PC-9 (cell line): ENCODE measurements around the gene CDC42. TPM values are rescaled to one million over a fixed set of nuclear protein-coding genes. Genes with fewer than 3 reads are reported as not detected.

Experiments used
- BruUV-seq: library from RNA; stranded (reverse); fragments of 400-500 nt; replicated peaks from 2 replicates; lab custom pipeline; 2021; lab: Mats Ljungman, UMichigan
- CTCF ChIA-PET: fragments of 300-600 bp; sonication (Branson Sonifier 250); formaldehyde crosslinking; loops from one replicate; lab custom pipeline; 2022; ENCODE audit warnings: antibody characterized with exemption; lab: Charles Lee
- POLR2A ChIA-PET: fragments of 300-600 bp; sonication (Branson Sonifier 250); formaldehyde crosslinking; loops from one replicate; lab custom pipeline; 2022; ENCODE audit warnings: antibody characterized with exemption; ENCODE audit not compliant: unreplicated experiment; lab: Charles Lee
- DNase-seq, 2 experiments: peaks; one replicate each; pipeline versions ENCODE4 v3.0.0 to v3.0.0-alpha.2; 2015 to 2022; ENCODE audit warnings: mixed read lengths in 1 of 2
- H2AFZ ChIP-seq: fragments of 200-600 bp; sonication (generic); 2 replicates; pipeline ENCODE4 v1.8.1; 2017; ENCODE audit warnings: antibody characterized with exemption
- H3F3A ChIP-seq: fragments of 200-600 bp; sonication (generic); 2 replicates; pipeline ENCODE4 v1.8.1; 2017; ENCODE audit warnings: antibody characterized with exemption, mild to moderate bottlenecking, low read depth; ENCODE audit not compliant: insufficient read depth
- H3K27ac ChIP-seq: fragments of 200-600 bp; sonication (generic); 2 replicates; pipeline ENCODE4 v1.6.1; 2016; ENCODE audit warnings: mixed run types
- H3K27me3 ChIP-seq: fragments of 200-600 bp; sonication (generic); 2 replicates; pipeline ENCODE4 v1.6.1; 2016; ENCODE audit warnings: low read depth, mixed run types; ENCODE audit not compliant: insufficient read depth
- H3K36me3 ChIP-seq: fragments of 200-600 bp; sonication (generic); 2 replicates; pipeline ENCODE4 v1.6.1; 2016; ENCODE audit warnings: low read depth, mixed run types
- H3K4me1 ChIP-seq: fragments of 200-600 bp; sonication (generic); replicated peaks from 2 replicates; pipeline ENCODE4 v1.6.1; 2016; ENCODE audit warnings: mixed run types; ENCODE audit not compliant: insufficient read depth
- H3K4me2 ChIP-seq: fragments of 200-600 bp; sonication (generic); 2 replicates; pipeline ENCODE4 v1.6.1; 2017; ENCODE audit warnings: mixed run types
- H3K4me3 ChIP-seq: fragments of 200-600 bp; sonication (generic); 2 replicates; pipeline ENCODE4 v1.6.1; 2016; ENCODE audit warnings: mixed run types
- H3K79me2 ChIP-seq: fragments of 200-600 bp; sonication (generic); 2 replicates; pipeline ENCODE4 v1.6.1; 2017; ENCODE audit warnings: low read depth, mixed run types
- H3K9me2 ChIP-seq: fragments of 200-600 bp; sonication (generic); 2 replicates; pipeline ENCODE4 v1.8.1; 2017; ENCODE audit warnings: mild to moderate bottlenecking; ENCODE audit not compliant: insufficient read depth
- H3K9me3 ChIP-seq: fragments of 200-600 bp; sonication (generic); 2 replicates; pipeline ENCODE4 v1.8.1; 2016; ENCODE audit warnings: low read depth; ENCODE audit not compliant: insufficient read depth
- H4K20me1 ChIP-seq: fragments of 200-600 bp; sonication (generic); 2 replicates; pipeline ENCODE4 v1.8.1; 2017; ENCODE audit not compliant: insufficient read depth
- CTCF ChIP-seq: fragments of 200-600 bp; sonication (generic); conservative IDR thresholded peaks from 2 replicates; pipeline ENCODE4 v1.6.1; 2017; ENCODE audit warnings: mixed run types, antibody characterized with exemption, mild to moderate bottlenecking, moderate library complexity
- EZH2 ChIP-seq: fragments of 200-600 bp; sonication (generic); IDR thresholded peaks from 2 replicates; pipeline ENCODE4 v1.8.0; 2017; ENCODE audit warnings: antibody characterized with exemption, low read depth
- intact Hi-C: fragments of 100-400 bp; cut with micrococcal nuclease; formaldehyde crosslinking; loops from one replicate; pipeline ENCODE4 v1.10.0; 2022; ENCODE audit not compliant: unreplicated experiment
- total RNA-seq: library from RNA; stranded (reverse); gene quantifications from 2 replicates; pipeline ENCODE4 v1.2.3, GENCODE V29; 2021

Gene CDC42
- total RNA-seq, 1 experiment from 2014 or later: 183 TPM

GRCh38 chr1:22056936-22057335 lies 4.4 kb downstream of the CDC42 start:
- H3K4me3 ChIP-seq: no peak overlapping the region
- H3F3A ChIP-seq: peaks cover 13% of the 10 kb centered on the region; the same call in 1 of the 2 replicates
- intact Hi-C loops: no loop called here
- no peak for DNase-seq
- POLR2A ChIA-PET: no interaction called here
- no peaks in the 10 kb centered on the region for H3K9me2 ChIP-seq
- no peak overlapping the region for H3K27ac ChIP-seq
- peaks cover 10% of the 10 kb centered on the region for H3K4me1 ChIP-seq
- no peak overlapping the region for H2AFZ ChIP-seq
- no peak for TF ChIP-seq CTCF
- TF ChIP-seq EZH2: no peak
- H4K20me1 ChIP-seq: peaks cover 83% of the 10 kb centered on the region
- CTCF ChIA-PET: no interaction called here
- no peaks in the 10 kb centered on the region for H3K9me3 ChIP-seq
- BruUV-seq: no TSS peak
- H3K27me3 ChIP-seq: no peaks in the 10 kb centered on the region
- peaks cover 85% of the 10 kb centered on the region for H3K79me2 ChIP-seq
- no peak overlapping the region for H3K4me2 ChIP-seq
- peaks cover 9% of the 10 kb centered on the region; the same call in 1 of the 2 replicates for H3K36me3 ChIP-seq

- H3K27ac ChIP-seq: no peak overlapping the region
- ChIA-PET CTCF (no interaction called here), POLR2A (no interaction called here)
- H3K9me2 ChIP-seq: no peaks in the 10 kb centered on the region
- peaks cover 94% of the 10 kb centered on the region for H3K79me2 ChIP-seq
- peaks cover 92% of the 10 kb centered on the region for H4K20me1 ChIP-seq
- peaks cover 13% of the 10 kb centered on the region; the same call in 1 of the 2 replicates for H3F3A ChIP-seq
- no peak overlapping the region for H3K4me3 ChIP-seq
- no peak for DNase-seq
- no TSS peak for BruUV-seq
- no peak overlapping the region for H2AFZ ChIP-seq
- peaks cover 9% of the 10 kb centered on the region; the same call in 1 of the 2 replicates for H3K36me3 ChIP-seq
- intact Hi-C loops: no loop called here
- peaks cover 10% of the 10 kb centered on the region for H3K4me1 ChIP-seq
- TF ChIP-seq EZH2 (no peak), CTCF (no peak)
- H3K9me3 ChIP-seq: no peaks in the 10 kb centered on the region
- no peaks in the 10 kb centered on the region for H3K27me3 ChIP-seq
- no peak overlapping the region for H3K4me2 ChIP-seq
Measured at GRCh38 chr1:22057861-22058260, 5.4 kb downstream of the CDC42 start.

- no peak for TF ChIP-seq EZH2
- no peaks in the 10 kb centered on the region for H3K27me3 ChIP-seq
- no peak overlapping the region for H2AFZ ChIP-seq
- H3K9me2 ChIP-seq: no peaks in the 10 kb centered on the region
- peaks cover 14% of the 10 kb centered on the region; the same call in 1 of the 2 replicates for H3F3A ChIP-seq
- no peak for DNase-seq
- CTCF ChIA-PET: interaction anchor here (0.6 kb wide), 1 partner anchor 362 kb away, joined by 3 read pairs; no protein-coding TSS in a partner anchor
- intact Hi-C loops: no loop called here
- H3K4me2 ChIP-seq: no peak overlapping the region
- no peak overlapping the region for H3K4me3 ChIP-seq
- H3K36me3 ChIP-seq: 0 out of 2 replicates have a peak, but pooled peaks cover 7% of the 10 kb centered on the region
- peaks cover 99% of the 10 kb centered on the region for H4K20me1 ChIP-seq
- H3K27ac ChIP-seq: no peak overlapping the region
- POLR2A ChIA-PET: no interaction called here
- no TSS peak for BruUV-seq
- H3K79me2 ChIP-seq: peaks cover 100% of the 10 kb centered on the region
- no peaks in the 10 kb centered on the region for H3K4me1 ChIP-seq
- H3K9me3 ChIP-seq: no peaks in the 10 kb centered on the region
Measured at GRCh38 chr1:22064751-22065402, 12.4 kb downstream of the CDC42 start.
